Esophagus squamous epithelium (tissue), 4 donors: ENCODE results near the gene WDR70.

Experiments used
- CTCF ChIP-seq, 6 experiments: fragments of 450-650 bp in 4 of 6; fragments of 200-600 bp in 2 of 6; sonication (generic) in 2 of 6; IDR thresholded peaks; one replicate each; pipeline ENCODE4 v1.5.1; 2016 to 2019; ENCODE audit warnings: antibody characterized with exemption in 6 of 6, mild to moderate bottlenecking in 4 of 6, moderate library complexity in 4 of 6
- POLR2A ChIP-seq, 4 donors: fragments of 450-650 bp; IDR thresholded peaks; one replicate each; pipeline ENCODE4 v1.6.1; 2017; ENCODE audit warnings: antibody characterized with exemption in 4 of 4, mild to moderate bottlenecking in 4 of 4, moderate library complexity in 3 of 4

GRCh38 chr5:37631939-37632338 lies 252.8 kb downstream of the WDR70 start:
- TF ChIP-seq CTCF (IDR thresholded peaks at IDR 0.05) (no peak), POLR2A (IDR thresholded peaks at IDR 0.05) (no peak)
